NT2/D1 (cell line): Measurements from ENCODE around the gene NKX2-8.

Experiments used
- SUZ12 ChIP-seq: IDR thresholded peaks from 2 replicates; pipeline ENCODE4 v1.6.1; 2011; ENCODE audit not compliant: insufficient read length, insufficient read depth; ENCODE audit errors: extremely low read depth
- YY1 ChIP-seq: IDR thresholded peaks from 2 replicates; pipeline ENCODE4 v1.6.1; 2011; ENCODE audit not compliant: insufficient read length, insufficient read depth
- ZNF274 ChIP-seq: IDR thresholded peaks from 2 replicates; pipeline ENCODE4 v1.6.1; 2011; ENCODE audit warnings: mild to moderate bottlenecking, low read depth, low read length

- no peak for TF ChIP-seq ZNF274
- no peak for TF ChIP-seq SUZ12
- no peak for TF ChIP-seq YY1
Observed at GRCh38 chr14:36619131-36619530, 36.7 kb upstream of the NKX2-8 start.
